Suprapubic skin (tissue), 4 donors: ENCODE measurements around the gene MRTO4. TPM values are rescaled to one million over a fixed set of nuclear protein-coding genes. Genes with fewer than 3 reads are reported as not detected.

Experiments
- DNase-seq, 2 donors: peaks; one replicate each; pipeline ENCODE4 v3.0.0-alpha.2; 2019; ENCODE audit warnings: low spot score in 2 of 2
- H3K27ac ChIP-seq: fragments of 200-600 bp; sonication (generic); one replicate; pipeline ENCODE4 v1.5.1; 2019
- H3K27me3 ChIP-seq: fragments of 200-600 bp; sonication (generic); one replicate; pipeline ENCODE4 v1.5.1; 2019
- H3K36me3 ChIP-seq: fragments of 200-600 bp; sonication (generic); one replicate; pipeline ENCODE4 v1.5.1; 2019
- H3K4me1 ChIP-seq: fragments of 200-600 bp; sonication (generic); one replicate; pipeline ENCODE4 v1.5.1; 2019
- H3K4me3 ChIP-seq: fragments of 200-600 bp; sonication (generic); one replicate; pipeline ENCODE4 v1.5.1; 2019; ENCODE audit warnings: mild to moderate bottlenecking
- H3K9me3 ChIP-seq: fragments of 200-600 bp; sonication (generic); one replicate; pipeline ENCODE4 v1.5.1; 2019
- EP300 ChIP-seq: sonication (generic); formaldehyde crosslinking; IDR thresholded peaks from one replicate; pipeline ENCODE4 v1.6.1; 2017; ENCODE audit warnings: antibody characterized with exemption
- POLR2A ChIP-seq, 2 donors: fragments of 450-650 bp; IDR thresholded peaks; one replicate each; pipeline ENCODE4 v1.6.1; 2017; ENCODE audit warnings: antibody characterized with exemption in 2 of 2, mild to moderate bottlenecking in 2 of 2, moderate library complexity in 2 of 2
- POLR2AphosphoS5 ChIP-seq, 3 donors: sonication (generic); formaldehyde crosslinking; IDR thresholded peaks; one replicate each; pipeline ENCODE4 v1.6.1; 2017; ENCODE audit warnings: antibody characterized with exemption in 3 of 3
- WGBS: methylation state at CpG from one replicate; pipeline ENCODE4 v1.1.5; 2018; 5-methylcytosine and 5-hydroxymethylcytosine counted together
- total RNA-seq, 4 donors: library from RNA; depleted of rRNA; stranded (reverse); fragments of >200 nt; gene quantifications; one replicate each; pipeline ENCODE4 v1.1.0, GENCODE V29; 2016
- TF ChIP-seq, protein P1 (sequence below), 2 donors: fragments of 200-600 bp in 1 of 2; fragments of 450-650 bp in 1 of 2; sonication (generic) in 1 of 2; IDR thresholded peaks; one replicate each; pipeline ENCODE4 v1.5.1; 2016 to 2019; ENCODE audit warnings: antibody characterized with exemption in 2 of 2, mild to moderate bottlenecking in 1 of 2, moderate library complexity in 1 of 2

Gene MRTO4
- total RNA-seq, 4 donors from 2014 or later: 13.2 to 32.4 (median 22.9) TPM

DNA sequence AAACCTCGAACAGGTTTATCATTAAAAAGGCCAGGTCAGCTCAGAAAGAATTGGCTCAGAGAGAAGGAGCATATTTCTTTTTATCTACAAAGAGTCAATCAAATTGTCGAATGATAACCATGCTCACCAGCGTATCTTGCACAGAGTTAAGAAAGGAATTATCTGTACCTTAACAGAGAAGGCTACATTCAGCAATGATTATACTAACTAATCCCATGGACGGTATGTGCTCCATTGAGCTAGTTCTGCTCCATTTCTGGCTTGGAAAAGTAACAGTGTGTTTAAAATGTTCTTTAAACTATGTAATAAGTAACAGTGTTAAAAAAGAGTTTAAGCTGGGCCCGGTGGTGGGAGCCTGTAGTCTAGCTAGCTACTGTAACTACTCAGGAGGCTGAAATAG is 45.8 kb upstream of the MRTO4 start:
- 83% methylated on average over 5 of the region's 5 CpGs for WGBS
- no peak overlapping the region for H3K27ac ChIP-seq
- TF ChIP-seq, protein P1, sequence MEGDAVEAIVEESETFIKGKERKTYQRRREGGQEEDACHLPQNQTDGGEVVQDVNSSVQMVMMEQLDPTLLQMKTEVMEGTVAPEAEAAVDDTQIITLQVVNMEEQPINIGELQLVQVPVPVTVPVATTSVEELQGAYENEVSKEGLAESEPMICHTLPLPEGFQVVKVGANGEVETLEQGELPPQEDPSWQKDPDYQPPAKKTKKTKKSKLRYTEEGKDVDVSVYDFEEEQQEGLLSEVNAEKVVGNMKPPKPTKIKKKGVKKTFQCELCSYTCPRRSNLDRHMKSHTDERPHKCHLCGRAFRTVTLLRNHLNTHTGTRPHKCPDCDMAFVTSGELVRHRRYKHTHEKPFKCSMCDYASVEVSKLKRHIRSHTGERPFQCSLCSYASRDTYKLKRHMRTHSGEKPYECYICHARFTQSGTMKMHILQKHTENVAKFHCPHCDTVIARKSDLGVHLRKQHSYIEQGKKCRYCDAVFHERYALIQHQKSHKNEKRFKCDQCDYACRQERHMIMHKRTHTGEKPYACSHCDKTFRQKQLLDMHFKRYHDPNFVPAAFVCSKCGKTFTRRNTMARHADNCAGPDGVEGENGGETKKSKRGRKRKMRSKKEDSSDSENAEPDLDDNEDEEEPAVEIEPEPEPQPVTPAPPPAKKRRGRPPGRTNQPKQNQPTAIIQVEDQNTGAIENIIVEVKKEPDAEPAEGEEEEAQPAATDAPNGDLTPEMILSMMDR (IDR thresholded peaks at IDR 0.05): no peak
- TF ChIP-seq POLR2A (IDR thresholded peaks at IDR 0.05): no peak
- no peak for TF ChIP-seq POLR2AphosphoS5 (IDR thresholded peaks at IDR 0.05)
- TF ChIP-seq EP300: no peak
- H3K4me1 ChIP-seq: peaks cover 57% of the 10 kb centered on the region
- H3K36me3 ChIP-seq: peaks cover 6% of the 10 kb centered on the region
- H3K9me3 ChIP-seq: no peaks in the 10 kb centered on the region
- H3K27me3 ChIP-seq: no peaks in the 10 kb centered on the region
- no peak for DNase-seq
- no peak overlapping the region for H3K4me3 ChIP-seq

DNA sequence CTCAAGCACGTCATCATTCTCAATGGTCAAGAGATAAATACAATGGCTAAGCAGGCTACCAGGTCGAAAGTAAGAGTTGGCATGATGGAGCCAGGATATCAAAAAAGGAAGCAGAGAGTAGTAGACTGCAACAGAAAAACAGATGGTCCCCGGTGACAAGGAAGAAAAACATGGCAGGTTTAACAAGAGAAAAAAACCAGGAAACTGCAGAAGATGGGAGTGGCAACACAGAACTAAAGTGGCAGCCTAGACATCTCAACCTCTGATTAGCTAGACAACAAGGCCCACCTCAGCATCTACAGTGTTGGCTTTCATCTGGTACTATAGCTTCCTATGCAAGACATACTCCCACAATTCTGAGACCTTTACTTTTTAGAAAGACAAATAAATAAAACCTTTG is 44.7 kb upstream of the MRTO4 start:
- Histone ChIP-seq H3K4me1 (peaks cover 61% of the 10 kb centered on the region), H3K4me3 (no peak overlapping the region), H3K36me3 (no peaks in the 10 kb centered on the region), H3K9me3 (no peaks in the 10 kb centered on the region), H3K27ac (no peak overlapping the region), H3K27me3 (no peaks in the 10 kb centered on the region)
- TF ChIP-seq EP300: no peak
- DNase-seq: no peak
- WGBS: 78% methylated on average over 3 of the region's 3 CpGs

DNA sequence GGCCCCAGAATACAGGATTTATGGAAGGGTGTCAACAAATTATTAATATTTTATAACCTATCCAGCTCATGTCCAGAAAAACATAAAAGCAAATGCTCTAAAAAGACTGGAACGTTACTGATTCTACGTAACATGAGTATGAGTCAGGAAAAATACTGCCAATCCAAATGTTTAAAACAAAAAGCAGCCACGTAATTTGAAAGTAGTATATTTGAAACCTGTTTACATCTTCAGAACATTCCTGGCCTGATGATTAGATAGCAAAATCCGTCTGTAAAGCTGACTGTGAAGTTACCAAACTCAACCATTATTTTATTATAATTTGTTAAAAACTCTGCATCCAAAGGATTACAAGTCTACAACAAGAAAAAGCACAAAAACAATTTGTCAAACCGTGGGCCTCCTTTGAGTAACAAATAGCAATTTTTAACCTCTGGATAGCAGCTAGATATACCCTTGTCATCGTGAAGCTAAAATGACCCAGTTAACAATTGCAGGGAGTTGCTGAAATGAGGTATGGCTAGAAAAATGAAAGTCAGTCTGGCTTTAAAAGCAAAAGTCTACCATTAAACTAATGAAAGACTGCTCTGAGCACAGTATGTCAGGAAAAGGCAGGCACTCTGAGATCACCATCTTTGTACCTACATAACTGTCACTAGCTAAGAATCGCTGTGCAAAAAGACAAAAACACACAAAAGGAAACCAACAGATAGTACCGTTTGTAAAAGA is 42.7 kb upstream of the MRTO4 start:
- TF ChIP-seq POLR2AphosphoS5 (IDR thresholded peaks at IDR 0.05) (no peak), POLR2A (IDR thresholded peaks at IDR 0.05) (no peak), EP300 (no peak)
- Histone ChIP-seq H3K36me3 (peaks cover 4% of the 10 kb centered on the region), H3K27ac (peak overlapping the region; percentile 91), H3K4me1 (peaks cover 57% of the 10 kb centered on the region), H3K9me3 (no peaks in the 10 kb centered on the region), H3K4me3 (peak overlapping the region; percentile 92), H3K27me3 (no peaks in the 10 kb centered on the region)
- WGBS: 13% methylated on average over 8 of the region's 8 CpGs
- DNase-seq: no peak

DNA sequence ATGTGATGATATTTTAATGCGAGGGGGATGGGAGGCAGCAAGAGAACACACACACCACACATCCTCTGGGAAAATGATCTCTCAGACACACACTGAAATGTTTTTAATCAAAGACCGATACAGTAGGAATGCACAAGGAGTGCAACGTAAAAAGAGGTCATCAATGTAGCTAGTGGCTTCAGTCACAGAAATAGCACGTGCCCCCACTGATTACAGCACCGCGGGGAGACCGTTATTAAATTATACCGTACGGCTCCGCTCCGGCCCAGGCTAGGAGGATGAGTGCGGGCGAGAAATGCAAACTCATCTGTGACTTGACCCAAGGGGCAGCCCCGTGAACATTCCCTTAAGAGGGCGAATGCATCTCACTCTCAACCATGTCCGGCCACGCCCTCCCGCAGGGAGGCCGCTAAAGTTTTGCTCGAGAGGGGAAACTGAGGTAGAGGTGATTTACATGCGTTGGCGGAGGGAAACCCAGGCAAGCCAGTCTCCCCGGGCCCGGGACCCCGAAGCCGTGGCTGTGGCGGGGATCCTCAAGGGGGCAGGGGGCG is 42.1 kb upstream of the MRTO4 start:
- Histone ChIP-seq H3K36me3 (peaks cover 10% of the 10 kb centered on the region), H3K27me3 (no peaks in the 10 kb centered on the region), H3K4me3 (peak overlapping the region; percentile 92), H3K9me3 (no peaks in the 10 kb centered on the region), H3K27ac (peak overlapping the region; percentile 91), H3K4me1 (peaks cover 51% of the 10 kb centered on the region)
- under 1% methylated on average over 20 of the region's 28 CpGs for WGBS
- TF ChIP-seq POLR2A (IDR thresholded peaks at IDR 0.05) (no peak), EP300 (no peak), POLR2AphosphoS5 (IDR thresholded peaks at IDR 0.05) (no peak)
- TF ChIP-seq, protein P1 (IDR thresholded peaks at IDR 0.05): no peak
- DNase-seq: peak in 1 of 2 donors; percentile 78

DNA sequence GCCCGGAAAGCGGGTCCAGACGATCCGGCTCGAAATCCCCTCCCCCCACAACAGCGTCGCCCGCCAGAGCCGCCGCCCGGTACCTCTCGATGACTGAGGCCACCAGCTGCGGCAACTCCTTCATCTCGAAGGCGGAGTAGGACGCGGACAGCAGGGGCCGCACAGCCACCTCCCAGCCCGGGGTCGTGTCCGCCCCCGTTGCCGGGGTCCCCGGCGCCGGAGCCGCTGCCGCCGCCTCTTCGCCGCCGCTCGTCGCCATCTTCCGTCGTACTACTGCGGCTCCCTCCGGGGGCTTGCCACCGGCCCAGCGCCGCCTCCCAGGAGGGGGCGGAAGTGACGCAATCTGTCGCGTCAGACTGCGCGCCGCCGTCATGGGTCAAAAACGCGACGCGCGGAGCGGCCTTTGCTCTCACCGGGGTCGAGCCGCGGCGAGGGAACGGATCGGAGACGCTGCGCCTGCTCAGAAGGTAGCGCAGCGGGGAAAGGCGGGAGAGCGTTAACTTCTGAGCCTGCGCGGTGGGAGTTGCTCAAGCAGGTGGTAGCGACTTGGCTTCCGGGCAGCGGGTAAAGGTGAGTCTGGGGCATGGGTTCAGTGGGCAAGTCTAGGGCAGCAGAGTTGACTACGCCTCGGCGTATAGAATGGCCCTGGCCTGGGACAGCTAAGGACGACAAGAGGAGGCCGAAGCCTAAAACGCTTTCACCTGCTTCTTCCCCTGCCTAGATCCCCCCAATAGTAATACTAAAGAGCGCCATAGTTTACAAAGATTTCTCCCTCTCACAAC is 41.4 kb upstream of the MRTO4 start, which contains the start of gene UBR4:
TSS of gene UBR4 (minus strand) at position 277 of the 782 bp plus-strand sequence. CDS start at position 259, 18 bp downstream.
- Histone ChIP-seq H3K36me3 (peaks cover 12% of the 10 kb centered on the region), H3K27ac (peak within 1 kb of the TSS; percentile 91), H3K4me3 (peak within 1 kb of the TSS; percentile 92), H3K4me1 (peaks cover 48% of the 10 kb centered on the region), H3K9me3 (no peaks in the 10 kb centered on the region), H3K27me3 (no peaks in the 10 kb centered on the region)
- TF ChIP-seq POLR2AphosphoS5 (IDR thresholded peaks at IDR 0.05) (peak; percentile 95 to 98 (median 97)), EP300 (peak; percentile 31), POLR2A (IDR thresholded peaks at IDR 0.05) (peak; percentile 56 to 95)
- TF ChIP-seq, protein P1 (IDR thresholded peaks at IDR 0.05): no peak
- 0% methylated on average over 8 of the region's 80 CpGs for WGBS
- peak; percentile 95 to 97 for DNase-seq
